ENCODE results near the gene DPCD.

- TF ChIP-seq EZH2 (IDR thresholded peaks at IDR 0.05; ENCODE audit: low read depth, unreplicated experiment): no peak
- TF ChIP-seq REST (IDR thresholded peaks at IDR 0.05; ENCODE audit: unreplicated experiment): no peak
- no peak for TF ChIP-seq NANOG (IDR thresholded peaks at IDR 0.05; ENCODE audit: borderline replicate concordance)
- no peak for TF ChIP-seq CTCF (conservative IDR thresholded peaks at IDR 0.05; ENCODE audit: low read depth in 2 of 2)
- TF ChIP-seq ETS1 (IDR thresholded peaks at IDR 0.05): no peak
- TF ChIP-seq POLR2AphosphoS5 (IDR thresholded peaks at IDR 0.05; ENCODE audit: low read depth): no peak
- no peak for TF ChIP-seq CREB1 (CRISPR knock-in tag; IDR thresholded peaks at IDR 0.05; ENCODE audit: low read depth)
- TF ChIP-seq ZNF331 (CRISPR knock-in tag; IDR thresholded peaks at IDR 0.05; ENCODE audit: low read depth): no peak
- no peak for TF ChIP-seq EZH2phosphoT487 (IDR thresholded peaks at IDR 0.05; ENCODE audit: unreplicated experiment)
These were observed 31.9 kb downstream of the DPCD start for GRCh38 chr10:101619983-101620382.

Data from GM23338 (cell line).